ENCODE measurements around the gene AGPAT3. TPM values are rescaled to one million over a fixed set of nuclear protein-coding genes. Genes with fewer than 3 reads are reported as not detected.
A peak's percentile ranks its signal among the peaks of the same experiment; 100 is the strongest.

The AGPAT3 gene
- total RNA-seq, 1 experiment from 2014 or later = 13.0 TPM

- Histone ChIP-seq H2AK5ac (ENCODE audit: insufficient read length, low read length) (no peak overlapping the region), H4K20me1 (ENCODE audit: control insufficient read depth, insufficient read depth, insufficient read length) (no peaks in the 10 kb centered on the region), H3K9ac (ENCODE audit: extremely low read depth, insufficient read length, low read length) (no peak overlapping the region), H3K23me2 (ENCODE audit: insufficient read length, low read depth, low read length, poor library complexity, severe bottlenecking) (no peaks in the 10 kb centered on the region), H4K8ac (replicated peaks; ENCODE audit: insufficient read length, low read depth, low read length) (no peak overlapping the region), H3K79me1 (ENCODE audit: insufficient read depth, low read depth, low read length, poor library complexity, severe bottlenecking) (no peaks in the 10 kb centered on the region), H2BK5ac (ENCODE audit: insufficient read length, low read length) (no peak overlapping the region), H3K14ac (ENCODE audit: insufficient read depth, low read length) (no peak overlapping the region), H3K23ac (ENCODE audit: insufficient read length, low read depth, low read length) (no peak overlapping the region), H3K27me3 (ENCODE audit: insufficient read depth, low read length) (no peaks in the 10 kb centered on the region), H3K27ac (ENCODE audit: insufficient read length, low read depth, low read length) (no peak overlapping the region), H2BK12ac (ENCODE audit: insufficient read length, low read depth, low read length) (no peak overlapping the region), H4K91ac (ENCODE audit: insufficient read length, low read depth, low read length) (no peak overlapping the region), H3K4ac (ENCODE audit: low read depth, low read length) (no peak overlapping the region), H3T11ph (ENCODE audit: low read length) (no peak overlapping the region), H2BK120ac (ENCODE audit: low read depth, low read length, poor library complexity, severe bottlenecking) (no peak overlapping the region), H4K5ac (ENCODE audit: insufficient read length, low read depth, low read length) (no peak overlapping the region), H2AFZ (ENCODE audit: low read length) (no peak overlapping the region), H3K18ac (ENCODE audit: insufficient read length, low read depth, low read length) (no peak overlapping the region), H2BK15ac (ENCODE audit: low read depth, low read length) (no peak overlapping the region), H3K56ac (ENCODE audit: insufficient read length, low read depth, low read length) (no peak overlapping the region), H3K79me2 (ENCODE audit: insufficient read depth, low read length) (no peaks in the 10 kb centered on the region), H2BK20ac (ENCODE audit: low read depth, low read length, poor library complexity, severe bottlenecking) (no peak overlapping the region), H3K4me2 (ENCODE audit: insufficient read depth, insufficient read length, low read length) (no peak overlapping the region), H3K9me3 (ENCODE audit: control insufficient read depth, low read depth, low read length) (no peaks in the 10 kb centered on the region), H3K4me1 (ENCODE audit: insufficient read depth, low read length) (no peaks in the 10 kb centered on the region)
- DNase-seq = no peak
- Mint-ChIP-seq H3K4me1 (peaks cover 7 to 10% of the 10 kb centered on the region in 2 experiments), H3K9me3 (no peaks in the 10 kb centered on the region), H3K4me3 (no peak overlapping the region), H3K36me3 (ENCODE audit: insufficient read depth in 1 of 3, low read depth in 3 of 3) (no peaks in the 10 kb centered on the region), H3K27ac (peak overlapping the region in 1 of 3 experiments; percentile 4; a peak in 1 of 7 replicates), H3K27me3 (ENCODE audit: low read depth) (peaks cover 5% of the 10 kb centered on the region)
- no CpG with 5 or more reads among the region's 10 CpGs for WGBS (ENCODE audit: extremely low coverage, insufficient read length, low lambda C conversion rate)
- TF ChIP-seq, protein P1, sequence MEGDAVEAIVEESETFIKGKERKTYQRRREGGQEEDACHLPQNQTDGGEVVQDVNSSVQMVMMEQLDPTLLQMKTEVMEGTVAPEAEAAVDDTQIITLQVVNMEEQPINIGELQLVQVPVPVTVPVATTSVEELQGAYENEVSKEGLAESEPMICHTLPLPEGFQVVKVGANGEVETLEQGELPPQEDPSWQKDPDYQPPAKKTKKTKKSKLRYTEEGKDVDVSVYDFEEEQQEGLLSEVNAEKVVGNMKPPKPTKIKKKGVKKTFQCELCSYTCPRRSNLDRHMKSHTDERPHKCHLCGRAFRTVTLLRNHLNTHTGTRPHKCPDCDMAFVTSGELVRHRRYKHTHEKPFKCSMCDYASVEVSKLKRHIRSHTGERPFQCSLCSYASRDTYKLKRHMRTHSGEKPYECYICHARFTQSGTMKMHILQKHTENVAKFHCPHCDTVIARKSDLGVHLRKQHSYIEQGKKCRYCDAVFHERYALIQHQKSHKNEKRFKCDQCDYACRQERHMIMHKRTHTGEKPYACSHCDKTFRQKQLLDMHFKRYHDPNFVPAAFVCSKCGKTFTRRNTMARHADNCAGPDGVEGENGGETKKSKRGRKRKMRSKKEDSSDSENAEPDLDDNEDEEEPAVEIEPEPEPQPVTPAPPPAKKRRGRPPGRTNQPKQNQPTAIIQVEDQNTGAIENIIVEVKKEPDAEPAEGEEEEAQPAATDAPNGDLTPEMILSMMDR (conservative IDR thresholded peaks at IDR 0.05) = no peak
These were observed 9.1 kb upstream of the AGPAT3 start for GRCh38 chr21:43855955-43856354.
